Endothelial cell of umbilical vein (primary cell): ENCODE results near the gene KIAA1549. TPM values are rescaled to one million over a fixed set of nuclear protein-coding genes. Genes with fewer than 3 reads are reported as not detected.

Experiments used
- BruUV-seq: library from RNA; stranded (reverse); fragments of 400-500 nt; replicated peaks from 2 replicates; lab custom pipeline; 2021; lab: Mats Ljungman, UMichigan
- CTCF ChIA-PET: fragments of 300-600, 350-600 bp; sonication (Branson Sonifier 250); formaldehyde crosslinking; loops from one replicate; lab custom pipeline; 2021; ENCODE audit warnings: antibody characterized with exemption, inconsistent platforms; lab: Charles Lee
- POLR2A ChIA-PET: fragments of 300-600, 350-600 bp; sonication (Branson Sonifier 250); formaldehyde crosslinking; loops from one replicate; lab custom pipeline; 2021; ENCODE audit warnings: antibody characterized with exemption, inconsistent platforms; lab: Charles Lee
- DNase-seq: peaks from one replicate; pipeline ENCODE4 v3.0.0-alpha.2; 2011; ENCODE audit warnings: low read depth, low spot score
- FAIRE-seq: peaks from 2 replicates; lab custom pipeline; 2011; peaks lifted over from hg19 to GRCh38; lab: Jason Lieb, UNC
- H2AFZ ChIP-seq: 2 replicates; pipeline ENCODE4 v1.6.0; 2012; ENCODE audit warnings: low read depth, low read length, control low read depth, inconsistent platforms
- H3K27ac ChIP-seq: 2 replicates; pipeline ENCODE4 v1.5.1; 2011; ENCODE audit warnings: low read depth, mild to moderate bottlenecking, control low read depth, low read length, moderate library complexity; ENCODE audit not compliant: insufficient read depth
- H3K27me3 ChIP-seq, 2 experiments: 2 replicates each; pipeline versions ENCODE4 v1.6.0 to v1.6.1; 2011; ENCODE audit warnings: low read length in 2 of 2, mixed read lengths in 1 of 2; ENCODE audit not compliant: control insufficient read depth in 2 of 2, insufficient read depth in 2 of 2
- H3K36me3 ChIP-seq, 2 experiments: 2 replicates in 1 of 2; 3 replicates in 1 of 2; pipeline ENCODE4 v1.5.1; 2011; ENCODE audit warnings: low read length in 2 of 2, mild to moderate bottlenecking in 1 of 2, moderate library complexity in 1 of 2; ENCODE audit not compliant: control insufficient read depth in 2 of 2, insufficient read depth in 2 of 2; ENCODE audit errors: extremely low read depth in 1 of 2
- H3K4me1 ChIP-seq: 3 replicates; pipeline ENCODE4 v1.5.1; 2011; ENCODE audit warnings: mild to moderate bottlenecking, low read length; ENCODE audit not compliant: control insufficient read depth, insufficient read depth; ENCODE audit errors: extremely low read depth
- H3K4me2 ChIP-seq: 2 replicates; pipeline ENCODE4 v1.6.1; 2011; ENCODE audit warnings: low read length, control low read depth, mixed read lengths; ENCODE audit not compliant: insufficient read depth
- H3K4me3 ChIP-seq, 3 experiments: fragments of 200-600 bp in 1 of 3; sonication (generic), shearing (Covaris generic) in 1 of 3; replicated peaks in 1 of 3; 2 replicates each; pipeline ENCODE4 v1.5.1; 2011 to 2016; ENCODE audit warnings: control low read depth in 3 of 3, low read length in 3 of 3, mild to moderate bottlenecking in 2 of 3, inconsistent platforms in 1 of 3, low read depth in 1 of 3, moderate library complexity in 1 of 3; ENCODE audit not compliant: insufficient read depth in 1 of 3
- H3K79me2 ChIP-seq: 2 replicates; pipeline ENCODE4 v1.6.0; 2012; ENCODE audit warnings: low read length, inconsistent platforms; ENCODE audit not compliant: control insufficient read depth, insufficient read depth
- H3K9ac ChIP-seq: replicated peaks from 2 replicates; pipeline ENCODE3; 2011; ENCODE audit warnings: low read length, control low read depth; ENCODE audit not compliant: insufficient read depth; ENCODE audit errors: extremely low read depth
- H3K9me1 ChIP-seq: replicated peaks from 3 replicates; pipeline ENCODE4 v1.6.0; 2011; ENCODE audit warnings: mild to moderate bottlenecking, low read length; ENCODE audit not compliant: control insufficient read depth, insufficient read depth; ENCODE audit errors: extremely low read depth
- H3K9me3 ChIP-seq: replicated peaks from 2 replicates; pipeline ENCODE4 v1.5.1; 2012; ENCODE audit warnings: low read length, inconsistent platforms; ENCODE audit not compliant: control insufficient read depth, insufficient read depth
- H4K20me1 ChIP-seq: replicated peaks from 2 replicates; pipeline ENCODE3; 2011; ENCODE audit warnings: mild to moderate bottlenecking, low read length; ENCODE audit not compliant: control insufficient read depth, insufficient read depth; ENCODE audit errors: extremely low read depth
- EZH2 ChIP-seq: IDR thresholded peaks from 2 replicates; pipeline ENCODE4 v1.6.1; 2012; ENCODE audit warnings: borderline replicate concordance, low read depth, mild to moderate bottlenecking, moderate library complexity, low read length, inconsistent platforms; ENCODE audit not compliant: severe bottlenecking
- FOS ChIP-seq: IDR thresholded peaks from 2 replicates; pipeline ENCODE4 v1.6.1; 2011; ENCODE audit warnings: mild to moderate bottlenecking, low read length, moderate library complexity, borderline replicate concordance; ENCODE audit not compliant: insufficient read depth
- GATA2 ChIP-seq: IDR thresholded peaks from 2 replicates; pipeline ENCODE4 v1.7.0; 2011; ENCODE audit warnings: low read depth, mild to moderate bottlenecking, moderate library complexity, mixed read lengths, low read length; ENCODE audit not compliant: insufficient read length, insufficient read depth
- JUN ChIP-seq: IDR thresholded peaks from 2 replicates; pipeline ENCODE4 v1.6.1; 2011; ENCODE audit warnings: borderline replicate concordance, low read depth; ENCODE audit not compliant: insufficient read length, insufficient read depth
- MYC ChIP-seq: IDR thresholded peaks from one replicate; pipeline ENCODE4 v1.6.1; 2011; ENCODE audit warnings: mild to moderate bottlenecking, low read depth, low read length
- POLR2A ChIP-seq: IDR thresholded peaks from 2 replicates; pipeline ENCODE4 v1.6.1; 2012; ENCODE audit warnings: low read depth, mild to moderate bottlenecking, control low read depth, low read length
- POLR2AphosphoS5 ChIP-seq: IDR thresholded peaks from 2 replicates; pipeline ENCODE4 v1.6.1; 2012; ENCODE audit warnings: low read depth, mild to moderate bottlenecking, control low read depth, low read length, moderate library complexity; ENCODE audit not compliant: insufficient read depth
- dilution Hi-C: fragments of 300-500 bp; cut with MboI; formaldehyde crosslinking; loops from one replicate; pipeline ENCODE4 v1.15.0; 2019; ENCODE audit warnings: low sequenced_read_pairs; ENCODE audit not compliant: extremely low pct_ligation_motif_present
- intact Hi-C: fragments of 100-400 bp; cut with micrococcal nuclease; formaldehyde crosslinking; loops from one replicate; pipeline ENCODE4 v1.10.0; 2022
- polyA plus RNA-seq, 4 experiments: library from polyadenylated mRNA; depleted of rRNA in 3 of 4; stranded (reverse) in 3 of 4; unstranded in 1 of 4; fragments of >200 nt; gene quantifications; 2 replicates each; pipeline versions ENCODE4 v1.2.1 to v1.2.3, GENCODE V29; 2011 to 2012; ENCODE audit warnings: missing spikeins in 1 of 4
- total RNA-seq: library from RNA; stranded (reverse); gene quantifications from 2 replicates; pipeline ENCODE4 v1.2.3, GENCODE V29; 2021
- TF ChIP-seq, protein P1 (sequence below), 2 donors: IDR thresholded peaks; 1 replicate in 1 of 2; 2 replicates in 1 of 2; pipeline ENCODE4 v1.5.1; 2011; ENCODE audit warnings: low read length in 2 of 2, mild to moderate bottlenecking in 2 of 2, moderate library complexity in 2 of 2, control low read depth in 1 of 2, inconsistent platforms in 1 of 2, low read depth in 1 of 2; ENCODE audit not compliant: insufficient read depth in 1 of 2; ENCODE audit errors: extremely low read depth in 1 of 2
- TF ChIP-seq, protein P2 (sequence below): IDR thresholded peaks from 2 replicates; pipeline ENCODE4 v1.6.1; 2011; ENCODE audit not compliant: insufficient read depth, insufficient read length

Gene KIAA1549
- total and polyA plus RNA-seq, 2 donors (not counting 3 experiments of a cell fraction or from before 2014, with no cell fraction given) = 4.6 to 10.9 TPM

DNA sequence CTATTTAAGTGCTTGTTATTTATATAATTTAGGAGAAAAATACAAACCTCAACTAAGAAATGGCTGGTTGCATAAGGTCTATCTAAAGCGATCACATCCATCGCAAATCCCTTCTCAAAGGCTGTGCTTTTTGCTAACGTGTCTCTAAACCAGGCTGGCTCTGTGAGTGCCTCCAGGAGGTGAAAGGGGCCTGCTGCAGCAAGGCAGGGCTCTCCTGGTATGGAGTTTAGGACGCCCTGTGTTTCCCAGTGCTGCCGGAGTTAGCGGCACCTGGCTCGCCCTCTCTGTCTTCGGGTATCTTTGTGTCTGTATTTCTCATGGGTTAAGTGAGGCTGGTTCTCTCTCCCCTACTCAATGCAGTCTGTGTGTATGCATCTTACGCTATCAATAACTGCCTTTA, 114.8 kb downstream of the KIAA1549 start:
- intact Hi-C loops (no loop called here), dilution Hi-C loops (no loop called here)
- DNase-seq (no peak), FAIRE-seq (no peak)
- H3K36me3 ChIP-seq = peaks cover 0 to 9% of the 10 kb centered on the region in 2 experiments
- no peaks in the 10 kb centered on the region for H4K20me1 ChIP-seq
- no peak overlapping the region for H3K9ac ChIP-seq
- ChIA-PET CTCF (interaction anchor here (2.4 kb wide), 1 partner anchor 20 kb away, joined by 6 read pairs; no protein-coding TSS in a partner anchor), POLR2A (no interaction called here)
- H3K9me1 ChIP-seq = no peaks in the 10 kb centered on the region
- H3K4me2 ChIP-seq = no peak overlapping the region
- no peaks in the 10 kb centered on the region for H3K4me1 ChIP-seq
- H3K9me3 ChIP-seq = no peaks in the 10 kb centered on the region
- H3K27me3 ChIP-seq = no peaks in the 10 kb centered on the region
- no peak overlapping the region for H3K27ac ChIP-seq
- no peak overlapping the region for H3K4me3 ChIP-seq
- BruUV-seq = no TSS peak
- H3K79me2 ChIP-seq = no peaks in the 10 kb centered on the region
- TF ChIP-seq, protein P1, sequence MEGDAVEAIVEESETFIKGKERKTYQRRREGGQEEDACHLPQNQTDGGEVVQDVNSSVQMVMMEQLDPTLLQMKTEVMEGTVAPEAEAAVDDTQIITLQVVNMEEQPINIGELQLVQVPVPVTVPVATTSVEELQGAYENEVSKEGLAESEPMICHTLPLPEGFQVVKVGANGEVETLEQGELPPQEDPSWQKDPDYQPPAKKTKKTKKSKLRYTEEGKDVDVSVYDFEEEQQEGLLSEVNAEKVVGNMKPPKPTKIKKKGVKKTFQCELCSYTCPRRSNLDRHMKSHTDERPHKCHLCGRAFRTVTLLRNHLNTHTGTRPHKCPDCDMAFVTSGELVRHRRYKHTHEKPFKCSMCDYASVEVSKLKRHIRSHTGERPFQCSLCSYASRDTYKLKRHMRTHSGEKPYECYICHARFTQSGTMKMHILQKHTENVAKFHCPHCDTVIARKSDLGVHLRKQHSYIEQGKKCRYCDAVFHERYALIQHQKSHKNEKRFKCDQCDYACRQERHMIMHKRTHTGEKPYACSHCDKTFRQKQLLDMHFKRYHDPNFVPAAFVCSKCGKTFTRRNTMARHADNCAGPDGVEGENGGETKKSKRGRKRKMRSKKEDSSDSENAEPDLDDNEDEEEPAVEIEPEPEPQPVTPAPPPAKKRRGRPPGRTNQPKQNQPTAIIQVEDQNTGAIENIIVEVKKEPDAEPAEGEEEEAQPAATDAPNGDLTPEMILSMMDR (IDR thresholded peaks at IDR 0.05; ENCODE audit: extremely low read depth in 1 of 2, insufficient read depth in 1 of 2, low read depth in 1 of 2, low read length in 2 of 2) = no peak
- TF ChIP-seq FOS = no peak
- TF ChIP-seq POLR2A = no peak
- no peak for TF ChIP-seq MYC
- TF ChIP-seq, protein P2, sequence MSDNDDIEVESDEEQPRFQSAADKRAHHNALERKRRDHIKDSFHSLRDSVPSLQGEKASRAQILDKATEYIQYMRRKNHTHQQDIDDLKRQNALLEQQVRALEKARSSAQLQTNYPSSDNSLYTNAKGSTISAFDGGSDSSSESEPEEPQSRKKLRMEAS = no peak
- TF ChIP-seq GATA2 = no peak
- no peak for TF ChIP-seq POLR2AphosphoS5
- no peak for TF ChIP-seq JUN
- TF ChIP-seq EZH2 = no peak
- no peak overlapping the region for H2AFZ ChIP-seq
